Right lobe of liver (tissue), 6 donors: ENCODE measurements around the gene RPL31. TPM values are rescaled to one million over a fixed set of nuclear protein-coding genes. Genes with fewer than 3 reads are reported as not detected.

Experiments
- ATAC-seq, 4 donors: fragments of 200-7000 bp; cut with Tn5 transposase; one replicate each; pipeline ENCODE4 v1.9.1; 2020; ENCODE audit warnings: mild to moderate bottlenecking in 4 of 4, moderate library complexity in 4 of 4
- DNase-seq, 3 donors: peaks; one replicate each; pipeline ENCODE4 v3.0.0-alpha.2; 2020
- H3K27ac ChIP-seq, 3 donors: fragments of 200-600 bp; one replicate each; pipeline ENCODE4 v1.8.0; 2022
- H3K27me3 ChIP-seq, 2 donors: fragments of 200-600 bp; one replicate each; pipeline ENCODE4 v1.8.0; 2022
- H3K36me3 ChIP-seq, 4 donors: fragments of 200-600 bp; sonication (generic) in 1 of 4; one replicate each; pipeline versions ENCODE4 v1.5.1 to v1.8.0; 2017 to 2022; ENCODE audit warnings: control low read depth in 1 of 4
- H3K4me1 ChIP-seq, 4 donors: fragments of 200-600 bp; sonication (generic) in 1 of 4; one replicate each; pipeline versions ENCODE4 v1.5.1 to v1.8.0; 2017 to 2022; ENCODE audit warnings: control low read depth in 1 of 4
- H3K4me3 ChIP-seq, 3 donors: fragments of 200-600 bp; one replicate each; pipeline ENCODE4 v1.8.0; 2022
- H3K9me3 ChIP-seq, 4 donors: fragments of 200-600 bp; sonication (generic) in 1 of 4; one replicate each; pipeline versions ENCODE4 v1.5.1 to v1.8.0; 2017 to 2022; ENCODE audit warnings: control low read depth in 1 of 4
- CTCF ChIP-seq, 4 donors: fragments of 200-600 bp in 3 of 4; fragments of 450-650 bp in 1 of 4; IDR thresholded peaks; one replicate each; pipeline versions ENCODE4 v1.5.1 to v1.8.0; 2016 to 2022; ENCODE audit warnings: antibody characterized with exemption in 4 of 4, mild to moderate bottlenecking in 2 of 4
- POLR2A ChIP-seq: fragments of 450-650 bp; IDR thresholded peaks from one replicate; pipeline ENCODE4 v1.6.1; 2017; ENCODE audit warnings: antibody characterized with exemption, mild to moderate bottlenecking
- WGBS: methylation state at CpG from one replicate; pipeline ENCODE4 v1.1.6; 2018; ENCODE audit warnings: low coverage, low lambda C conversion rate; ENCODE audit not compliant: insufficient coverage; ENCODE audit errors: missing lambda C conversion rate; 5-methylcytosine and 5-hydroxymethylcytosine counted together
- intact Hi-C, 2 donors: fragments of 100-400 bp; cut with DNase I; formaldehyde crosslinking; loops; one replicate each; pipeline versions ENCODE4 v1.11.2 to v1.14.1; 2022
- total RNA-seq, 6 experiments: library from RNA; depleted of rRNA in 2 of 6; stranded (reverse); fragments of >200 nt in 2 of 6; fragmentation: NEBNext Ultra II Directional in 3 of 6; extraction: Animal tissue kit (Norgen Biotek cat#: 25700) in 3 of 6; gene quantifications; one replicate each; pipeline versions ENCODE4 v1.1.0 to v1.2.4, GENCODE V29; 2016 to 2023
- donor health status: DM: no; HTN: yes; CAD: no.
- donor health status: DM: no; HTN: no; CAD: no.
- donor health status: DM: no; HTN: no; CAD: no.
- donor health status: DM: no; HTN: yes; CAD: no.
- donor health status: DM: no; HTN: yes; CAD: no.

Gene RPL31
- total RNA-seq, 6 experiments from 2014 or later: 363 to 497 (median 443) TPM

- 82% methylated on average over 7 of the region's 8 CpGs for WGBS
- intact Hi-C loops: loop anchor here (5.0 to 10.0 kb wide), 3 partner anchors 264 to 382 kb away; no protein-coding TSS in a partner anchor
These were observed 13.3 kb upstream of the RPL31 start for GRCh38 chr2:100988630-100989417.

GRCh38 chr2:100989666-100990065, 12.4 kb upstream of the RPL31 start:
- H3K36me3 ChIP-seq: peaks cover 0 to 5% (median 0%) of the 10 kb centered on the region in 4 donors
- WGBS: 89% methylated on average over 3 of the region's 3 CpGs
- no peaks in the 10 kb centered on the region for H3K4me1 ChIP-seq
- no peak for ATAC-seq
- no peaks in the 10 kb centered on the region for H3K27me3 ChIP-seq
- no peak for DNase-seq
- intact Hi-C loops: loop anchor here (5.0 to 10.0 kb wide), 3 partner anchors 265 to 382 kb away; no protein-coding TSS in a partner anchor
- no peak overlapping the region for H3K27ac ChIP-seq
- TF ChIP-seq CTCF (IDR thresholded peaks at IDR 0.05): no peak
- TF ChIP-seq POLR2A: no peak
- H3K4me3 ChIP-seq: no peak overlapping the region
- no peaks in the 10 kb centered on the region for H3K9me3 ChIP-seq

More at GRCh38 chr2:100988630-100989417, 13.3 kb upstream of the RPL31 start:
- no peaks in the 10 kb centered on the region for H3K9me3 ChIP-seq
- H3K27ac ChIP-seq: no peak overlapping the region
- H3K27me3 ChIP-seq: no peaks in the 10 kb centered on the region
- H3K4me1 ChIP-seq: no peaks in the 10 kb centered on the region
- ATAC-seq: no peak
- no peak overlapping the region for H3K4me3 ChIP-seq
- peaks cover 0 to 5% (median 0%) of the 10 kb centered on the region in 4 donors for H3K36me3 ChIP-seq
- no peak for DNase-seq
- TF ChIP-seq CTCF (IDR thresholded peaks at IDR 0.05): no peak
- TF ChIP-seq POLR2A: no peak

- WGBS: no CpG with 5 or more reads among the region's 9 CpGs
- DNase-seq: no peak
- no peaks in the 10 kb centered on the region for H3K4me1 ChIP-seq
- H3K4me3 ChIP-seq: no peak overlapping the region
- no peaks in the 10 kb centered on the region for H3K9me3 ChIP-seq
- TF ChIP-seq CTCF (IDR thresholded peaks at IDR 0.05) (no peak), POLR2A (no peak)
- peaks cover 0 to 5% (median 0%) of the 10 kb centered on the region in 4 donors for H3K36me3 ChIP-seq
- no peaks in the 10 kb centered on the region for H3K27me3 ChIP-seq
- H3K27ac ChIP-seq: no peak overlapping the region
- intact Hi-C loops: no loop called here
- no peak for ATAC-seq
These were observed 11.9 kb upstream of the RPL31 start for GRCh38 chr2:100990166-100990565.

GRCh38 chr2:100990650-100991403, 11.3 kb upstream of the RPL31 start:
- H3K36me3 ChIP-seq: peaks cover 0 to 5% (median 0%) of the 10 kb centered on the region in 4 donors
- TF ChIP-seq POLR2A (no peak), CTCF (IDR thresholded peaks at IDR 0.05) (no peak)
- no peaks in the 10 kb centered on the region for H3K9me3 ChIP-seq
- H3K27me3 ChIP-seq: no peaks in the 10 kb centered on the region
- ATAC-seq (no peak), DNase-seq (no peak)
- H3K4me3 ChIP-seq: no peak overlapping the region
- whole genome bisulfite sequencing: 90% methylated on average over 10 of the region's 24 CpGs
- no peak overlapping the region for H3K27ac ChIP-seq
- intact Hi-C loops: no loop called here
- H3K4me1 ChIP-seq: peaks cover 0 to 3% (median 1%) of the 10 kb centered on the region in 4 donors
